GM10248 (cell line): ENCODE results near the gene FGF3.

Experiments used
- CTCF ChIA-PET: fragments of 300-600 bp; sonication (Branson Sonifier 250); formaldehyde crosslinking; extraction: SDS; loops from one replicate; lab custom pipeline; 2021; ENCODE audit warnings: antibody characterized with exemption; lab: Yijun Ruan, JAX
- POLR2A ChIA-PET: fragments of 350-650 bp; sonication (Branson Sonifier 250); formaldehyde crosslinking; extraction: SDS; loops from one replicate; lab custom pipeline; 2020; ENCODE audit warnings: antibody characterized with exemption; lab: Yijun Ruan, JAX
- DNase-seq: peaks from one replicate; pipeline ENCODE4 v3.0.0; 2012; ENCODE audit errors: extremely low spot score
- TF ChIP-seq, protein P1 (sequence below): IDR thresholded peaks from 2 replicates; pipeline ENCODE4 v1.5.1; 2012; ENCODE audit warnings: mild to moderate bottlenecking, low read depth; ENCODE audit errors: extremely low read depth, missing control alignments, control extremely low read depth

The FGF3 gene

DNA sequence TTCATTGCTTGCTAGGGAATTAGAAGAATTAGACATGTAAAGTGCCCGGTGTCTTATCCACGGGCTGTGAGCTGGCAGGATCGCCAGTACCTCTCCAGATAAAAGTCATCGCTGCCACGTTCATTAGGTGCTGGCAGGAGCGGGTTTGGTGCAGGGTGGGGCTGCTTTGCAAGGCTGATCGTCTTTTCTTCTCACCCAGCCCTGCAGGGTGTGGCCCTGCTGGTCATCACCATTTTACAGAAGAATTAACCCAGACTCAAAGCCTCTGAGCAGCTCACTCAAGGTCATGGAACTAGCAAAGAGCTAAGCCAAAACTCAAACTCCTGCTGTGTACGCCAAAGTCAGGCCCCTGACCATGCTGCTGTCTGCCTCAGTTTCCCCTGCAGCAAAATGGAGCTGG lies 38.0 kb downstream of the FGF3 start:
- TF ChIP-seq, protein P1, sequence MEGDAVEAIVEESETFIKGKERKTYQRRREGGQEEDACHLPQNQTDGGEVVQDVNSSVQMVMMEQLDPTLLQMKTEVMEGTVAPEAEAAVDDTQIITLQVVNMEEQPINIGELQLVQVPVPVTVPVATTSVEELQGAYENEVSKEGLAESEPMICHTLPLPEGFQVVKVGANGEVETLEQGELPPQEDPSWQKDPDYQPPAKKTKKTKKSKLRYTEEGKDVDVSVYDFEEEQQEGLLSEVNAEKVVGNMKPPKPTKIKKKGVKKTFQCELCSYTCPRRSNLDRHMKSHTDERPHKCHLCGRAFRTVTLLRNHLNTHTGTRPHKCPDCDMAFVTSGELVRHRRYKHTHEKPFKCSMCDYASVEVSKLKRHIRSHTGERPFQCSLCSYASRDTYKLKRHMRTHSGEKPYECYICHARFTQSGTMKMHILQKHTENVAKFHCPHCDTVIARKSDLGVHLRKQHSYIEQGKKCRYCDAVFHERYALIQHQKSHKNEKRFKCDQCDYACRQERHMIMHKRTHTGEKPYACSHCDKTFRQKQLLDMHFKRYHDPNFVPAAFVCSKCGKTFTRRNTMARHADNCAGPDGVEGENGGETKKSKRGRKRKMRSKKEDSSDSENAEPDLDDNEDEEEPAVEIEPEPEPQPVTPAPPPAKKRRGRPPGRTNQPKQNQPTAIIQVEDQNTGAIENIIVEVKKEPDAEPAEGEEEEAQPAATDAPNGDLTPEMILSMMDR = no peak
- no peak for DNase-seq
- POLR2A ChIA-PET = no interaction called here
- CTCF ChIA-PET = no interaction called here

DNA sequence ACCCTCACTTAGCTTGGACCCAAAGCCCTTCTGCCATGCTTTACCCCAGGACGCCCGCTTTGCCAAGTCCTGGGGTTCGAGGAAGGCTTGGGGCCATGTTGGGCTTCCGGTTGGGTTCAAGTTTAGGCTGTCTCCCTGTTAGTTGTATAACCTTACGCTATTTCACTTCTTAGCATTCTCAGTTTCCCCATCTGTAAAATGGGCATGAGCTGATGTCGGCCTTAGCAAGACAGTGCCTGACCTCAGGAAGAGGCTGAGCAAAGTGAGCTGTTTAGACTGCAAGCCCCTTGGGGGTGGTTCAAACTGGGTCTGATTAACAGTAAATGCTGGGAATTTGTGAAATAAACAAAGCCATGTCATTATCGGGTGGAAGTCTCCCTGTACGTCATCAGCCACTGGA lies 40.8 kb downstream of the FGF3 start:
- ChIA-PET CTCF (interaction anchor here (1.2 to 1.4 kb wide), 2 partner anchors 16 to 133 kb away, joined by 3 read pairs; no protein-coding TSS in a partner anchor), POLR2A (no interaction called here)
- TF ChIP-seq, protein P1 = no peak
- DNase-seq = no peak

DNA sequence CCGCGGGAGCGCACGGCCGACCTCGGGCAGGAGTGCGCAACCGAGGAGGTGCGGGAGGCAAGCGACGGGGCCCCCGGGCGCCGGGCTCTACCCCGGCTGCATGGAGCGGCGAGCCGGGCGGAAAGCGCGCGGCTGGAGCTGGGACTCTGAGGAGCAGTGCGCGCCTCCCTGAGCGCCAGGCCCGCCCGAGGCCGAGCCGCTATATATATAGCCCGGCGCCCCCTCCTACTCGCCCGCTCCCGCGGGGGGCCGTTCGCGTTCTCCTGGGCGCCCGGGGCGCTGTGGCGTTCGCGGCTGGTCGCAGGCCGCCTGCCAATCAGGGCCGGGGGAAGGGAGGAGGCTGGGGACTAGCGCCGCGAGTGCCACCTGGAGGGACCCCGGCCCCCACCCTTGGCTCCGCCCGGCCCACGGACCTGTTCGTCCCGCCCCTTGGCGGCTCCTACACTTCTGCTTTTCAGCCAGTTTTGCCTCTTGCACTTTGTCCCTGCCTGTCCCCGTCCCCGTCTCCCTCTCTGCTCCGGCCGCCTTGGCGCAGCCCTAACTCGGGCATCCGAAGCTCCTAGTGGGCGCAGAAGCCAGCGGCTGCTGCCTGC lies 44.0 kb downstream of the FGF3 start, which contains the start of gene FGF4:
Gene FGF4, minus strand, starts transcription at position 179 of the 593 bp plus-strand sequence. CDS start 257 bp downstream, outside the sequence.
- TF ChIP-seq, protein P1 = no peak
- no peak for DNase-seq
- ChIA-PET POLR2A (no interaction called here), CTCF (no interaction called here)

DNA sequence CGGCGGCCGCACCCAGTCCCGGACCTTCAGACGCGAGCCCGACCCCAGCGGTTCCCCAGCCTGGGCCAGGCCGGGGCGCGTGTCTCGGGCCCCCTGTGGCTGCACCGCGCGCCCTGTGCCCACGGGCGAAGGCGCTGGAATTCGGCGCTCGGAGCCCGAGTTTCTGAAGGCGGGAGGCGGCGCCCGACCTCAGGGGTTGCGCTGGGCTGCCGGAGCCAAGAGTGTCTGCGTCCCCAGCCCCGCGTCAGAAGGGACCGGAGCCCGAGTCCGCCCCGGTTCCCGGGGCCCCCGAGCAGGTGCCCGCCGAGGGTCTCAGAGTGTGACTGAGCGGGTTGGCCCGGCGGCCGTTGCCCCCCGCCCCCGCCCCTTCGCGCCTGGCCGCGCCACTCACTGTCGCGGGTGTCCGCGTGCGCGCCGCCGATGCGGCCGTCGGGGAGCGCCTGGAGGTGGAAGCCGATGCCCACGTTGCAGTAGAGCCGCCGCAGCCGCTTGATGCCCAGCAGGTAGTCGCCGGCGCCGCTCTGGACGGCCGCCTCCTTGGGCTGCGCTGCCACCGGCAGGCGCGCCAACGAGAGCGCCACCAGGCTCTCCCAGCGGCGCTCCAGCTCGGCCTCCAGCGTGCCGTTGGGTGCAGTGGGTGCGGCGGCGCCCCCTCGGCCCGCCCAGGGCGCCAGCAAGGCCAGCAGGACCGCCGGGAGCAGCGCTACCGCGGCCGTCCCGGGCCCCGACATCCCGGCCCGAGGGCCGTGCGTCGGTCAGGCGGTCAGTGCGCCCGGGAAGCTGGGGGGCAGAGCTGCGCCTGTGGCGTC lies 44.7 kb downstream of the FGF3 start:
- POLR2A ChIA-PET = no interaction called here
- DNase-seq = no peak
- CTCF ChIA-PET = interaction anchor here (0.9 kb wide), 1 partner anchor 76 kb away, joined by 3 read pairs; no protein-coding TSS in a partner anchor
- TF ChIP-seq, protein P1 = no peak

DNA sequence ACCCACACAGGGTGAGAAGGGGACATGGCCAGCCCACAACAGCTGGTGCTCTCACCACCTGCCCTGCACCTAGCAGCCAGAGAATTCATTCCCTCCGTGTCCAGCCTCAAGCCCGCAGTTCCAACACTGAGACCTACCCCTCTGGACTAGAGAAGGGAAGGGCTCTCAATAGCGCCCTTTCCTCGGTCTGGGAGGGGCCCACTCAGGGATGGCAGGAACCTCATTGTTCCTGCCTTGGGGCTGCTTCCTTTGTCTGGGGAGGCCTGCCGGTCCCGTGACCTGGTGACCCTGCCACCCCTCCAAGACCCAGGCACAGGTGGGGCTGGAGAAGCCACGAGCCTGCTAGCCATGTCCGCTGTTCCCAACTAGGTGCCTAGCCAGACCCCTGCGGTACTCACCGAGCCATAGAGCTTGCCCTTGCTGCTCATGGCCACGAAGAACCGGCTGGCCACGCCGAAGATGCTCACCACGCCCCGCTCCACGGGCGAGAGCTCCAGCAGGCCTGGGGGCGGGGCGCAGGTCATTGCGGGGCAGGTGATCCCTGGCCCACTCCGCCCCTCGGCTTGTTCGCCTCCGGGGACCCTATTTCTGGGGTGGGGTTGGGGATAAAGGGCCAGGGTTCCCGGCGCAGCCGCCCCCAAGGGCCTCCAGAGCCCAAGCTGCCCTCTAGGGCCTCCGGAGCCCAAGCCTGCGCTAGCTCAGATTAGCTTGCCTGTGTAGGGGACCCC lies 45.4 kb downstream of the FGF3 start:
- no peak for DNase-seq
- ChIA-PET POLR2A (no interaction called here), CTCF (interaction anchor here (0.9 kb wide), 1 partner anchor 77 kb away, joined by 3 read pairs; no protein-coding TSS in a partner anchor)
- TF ChIP-seq, protein P1 = no peak

DNA sequence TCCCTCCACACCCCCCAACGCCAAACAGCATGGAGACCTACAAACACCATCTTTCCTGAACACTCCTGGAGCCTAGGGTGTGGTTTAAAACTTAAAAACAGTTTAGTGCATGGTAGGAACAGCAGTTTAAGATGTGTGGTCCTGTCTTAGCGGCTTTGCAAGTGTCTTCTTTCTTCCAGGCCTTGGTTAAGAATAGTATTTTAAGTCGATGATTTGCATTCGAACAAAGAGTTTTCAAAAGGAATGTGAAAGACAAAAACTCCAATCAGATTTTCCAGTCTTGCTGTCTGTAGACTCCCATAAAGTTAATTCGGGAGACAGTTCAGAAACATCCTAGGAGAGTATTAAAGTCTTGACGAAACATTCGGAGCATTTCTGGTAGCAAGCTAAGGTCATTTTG lies 47.8 kb downstream of the FGF3 start:
- CTCF ChIA-PET = no interaction called here

More for the DNA sequence above, 47.8 kb downstream of the FGF3 start:
- POLR2A ChIA-PET = no interaction called here
- TF ChIP-seq, protein P1 = no peak
- DNase-seq = no peak
